Measurements from ENCODE around the gene GNG10. TPM values are rescaled to one million over a fixed set of nuclear protein-coding genes. Genes with fewer than 3 reads are reported as not detected.
"Not testable (repeated sequence)": the region's sequence is repeated elsewhere in the genome, so short reads cannot be mapped to it uniquely, and the experiment has no call there.

The GNG10 gene
- total RNA-seq = 10 to 100 TPM; 24.7 to 31.9 (median 29.4) TPM
- 41.9 TPM for polyA plus RNA-seq
- long read RNA-seq, donor 1, transcript GNG10-201 (3 exons, 1,491 nt) = major isoform, 32 of 32 reads
- long read RNA-seq, donor 1, partial matches to known transcripts = 0 of 32 reads
- long read RNA-seq, donor 1, other reads (novel, unspliced or antisense) = 0 of 32 reads
- long read RNA-seq, donor 2, transcript GNG10-201 (3 exons, 1,491 nt) = major isoform, 12 of 13 reads
- long read RNA-seq, donor 2, partial matches to known transcripts = 0 of 13 reads
- long read RNA-seq, donor 2, other reads (novel, unspliced or antisense) = 1 of 13 reads
- long read RNA-seq, donor 3, transcript GNG10-201 (3 exons, 1,491 nt) = major isoform, 82 of 82 reads
- long read RNA-seq, donor 3, partial matches to known transcripts = 0 of 82 reads
- long read RNA-seq, donor 3, other reads (novel, unspliced or antisense) = 0 of 82 reads
- long read RNA-seq, donor 4, transcript GNG10-201 (3 exons, 1,491 nt) = major isoform, 24 of 24 reads
- long read RNA-seq, donor 4, partial matches to known transcripts = 0 of 24 reads
- long read RNA-seq, donor 4, other reads (novel, unspliced or antisense) = 0 of 24 reads

DNA sequence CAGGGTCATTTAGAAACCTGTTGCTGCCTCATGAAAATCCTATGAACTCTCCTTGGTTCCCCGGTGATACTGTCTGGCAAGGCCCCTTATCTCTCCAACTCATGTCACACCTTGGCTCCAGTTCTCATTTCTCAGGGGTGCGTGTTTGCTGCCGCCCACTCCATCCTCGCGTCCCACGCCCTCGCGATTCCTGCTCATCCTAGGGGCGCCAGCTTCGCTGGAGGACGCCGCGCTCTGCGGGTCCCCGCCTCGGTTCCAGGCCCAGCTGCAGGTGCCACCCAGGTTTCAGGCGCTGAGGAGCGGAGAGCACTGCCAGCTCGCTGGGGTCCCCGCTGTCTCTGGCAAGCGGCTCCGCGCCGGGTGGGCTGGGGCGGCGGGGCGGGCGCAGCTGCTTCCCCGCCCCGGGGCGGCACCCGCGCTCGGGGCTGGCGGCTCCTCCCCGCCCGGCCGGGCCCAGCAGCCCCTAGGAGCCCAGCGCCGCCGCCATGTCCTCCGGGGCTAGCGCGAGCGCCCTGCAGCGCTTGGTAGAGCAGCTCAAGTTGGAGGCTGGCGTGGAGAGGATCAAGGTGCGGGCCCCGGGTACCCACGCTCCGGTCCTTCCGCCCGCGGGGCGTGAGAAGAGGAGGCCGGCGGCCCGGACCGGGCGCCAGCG, at the start of gene GNG10:
TSS of gene GNG10 (plus strand) at position 456 of the 652 bp plus-strand sequence. CDS start at position 486, 30 bp downstream.
- peak within 1 kb of the TSS; percentile 71 for H3K4me3 ChIP-seq (ENCODE audit: low read length)
- no peaks in the 10 kb centered on the region for H3K9me3 ChIP-seq (ENCODE audit: control insufficient read depth, low read length)
- no peaks in the 10 kb centered on the region for H3K27me3 ChIP-seq (ENCODE audit: control insufficient read depth, insufficient read depth)
- ATAC-seq (peak; percentile 96), DNase-seq (peak; percentile 67 to 87 (median 86))
- WGBS = under 1% methylated on average over 61 of the region's 61 CpGs
- H3K4me1 ChIP-seq (ENCODE audit: control insufficient read depth, insufficient read depth, low read length) = peaks cover 2% of the 10 kb centered on the region
- H3K27ac ChIP-seq (ENCODE audit: low read length) = peak within 1 kb of the TSS; percentile 61
- intact Hi-C loops (cut with DNase I) = no loop called here

DNA sequence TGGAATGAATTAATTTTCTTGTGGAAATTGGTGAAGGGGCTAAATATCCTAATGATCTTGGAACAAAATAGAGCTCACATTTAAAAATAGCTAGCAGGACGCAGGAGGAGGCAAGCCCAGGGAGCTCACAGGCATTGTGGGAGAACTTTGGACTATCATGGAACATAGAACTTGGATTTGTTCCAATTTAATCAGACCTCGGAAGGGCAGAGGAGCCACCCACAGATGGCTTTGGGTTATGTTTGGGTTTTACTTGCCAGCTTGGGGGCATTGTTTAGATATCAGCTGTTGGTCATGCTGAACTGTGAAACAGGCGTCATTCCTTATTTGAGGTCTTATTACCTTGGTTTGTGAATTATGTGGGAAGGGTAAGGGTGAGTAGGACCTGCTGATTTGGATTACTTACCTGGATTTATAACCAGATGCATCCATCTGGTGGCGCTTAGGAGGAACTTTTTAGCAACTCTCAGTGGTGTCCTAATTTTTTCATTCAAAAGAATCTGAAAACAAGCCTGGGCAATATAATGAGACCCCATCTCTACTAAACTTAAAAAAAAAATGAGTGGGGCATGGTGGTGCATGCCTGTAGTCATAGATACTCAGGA, 47.9 kb upstream of the GNG10 start:
- DNase-seq (no peak), ATAC-seq (peak; percentile 34 to 59)
- H3K9me3 ChIP-seq (ENCODE audit: control insufficient read depth, low read length) = no peaks in the 10 kb centered on the region
- no peaks in the 10 kb centered on the region for H3K4me1 ChIP-seq (ENCODE audit: control insufficient read depth, insufficient read depth, low read length)
- intact Hi-C loops (cut with DNase I) = no loop called here
- 34% methylated on average over 4 of the region's 4 CpGs for WGBS
- H3K27me3 ChIP-seq (ENCODE audit: control insufficient read depth, insufficient read depth) = no peaks in the 10 kb centered on the region
- no peak overlapping the region for H3K27ac ChIP-seq (ENCODE audit: low read length)
- no peak overlapping the region for H3K4me3 ChIP-seq (ENCODE audit: low read length)

DNA sequence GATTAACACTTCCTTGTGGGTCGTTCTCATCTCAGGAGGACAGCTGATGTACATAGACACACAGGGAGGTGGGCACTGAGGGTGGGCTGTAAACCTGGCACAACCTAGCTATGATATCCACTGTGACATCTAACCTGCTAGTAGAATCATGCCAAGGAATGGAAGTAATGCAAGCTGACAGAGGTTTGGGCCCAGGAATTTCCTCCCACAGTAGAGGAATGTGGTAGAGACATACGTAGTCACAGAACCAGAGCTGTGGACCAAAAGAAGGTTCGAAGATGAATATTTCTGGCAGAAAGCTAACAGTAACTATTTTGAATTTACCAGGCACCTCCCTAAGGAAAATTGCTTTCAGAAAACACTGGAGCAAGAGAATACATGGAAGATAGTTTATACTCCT, 45.5 kb upstream of the GNG10 start:
- WGBS = 46% methylated on average over 3 of the region's 3 CpGs
- Histone ChIP-seq H3K4me3 (ENCODE audit: low read length) (no peak overlapping the region), H3K27ac (ENCODE audit: low read length) (no peak overlapping the region), H3K27me3 (ENCODE audit: control insufficient read depth, insufficient read depth) (no peaks in the 10 kb centered on the region), H3K9me3 (ENCODE audit: control insufficient read depth, low read length) (no peaks in the 10 kb centered on the region), H3K4me1 (ENCODE audit: control insufficient read depth, insufficient read depth, low read length) (no peaks in the 10 kb centered on the region)
- intact Hi-C loops (cut with DNase I) = no loop called here
- ATAC-seq (no peak), DNase-seq (no peak)

DNA sequence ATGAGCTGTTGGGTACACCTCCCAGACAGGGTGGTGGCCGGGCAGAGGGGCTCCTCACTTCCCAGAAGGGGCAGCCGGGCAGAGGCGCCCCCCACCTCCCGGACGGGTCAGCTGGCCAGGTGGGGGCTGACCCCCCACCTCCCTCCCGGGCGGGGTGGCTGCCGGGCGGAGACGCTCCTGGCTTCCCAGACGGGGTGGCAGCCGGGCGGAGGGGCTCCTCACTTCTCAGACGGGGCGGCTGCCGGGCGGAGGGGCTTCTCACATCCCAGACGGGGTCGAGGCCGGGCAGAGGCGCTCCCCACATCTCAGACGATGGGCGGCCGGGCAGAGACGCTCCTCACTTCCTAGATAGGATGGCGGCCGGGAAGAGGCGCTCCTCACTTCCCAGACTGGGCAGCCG, 44.1 kb upstream of the GNG10 start:
- 96% methylated on average over 29 of the region's 29 CpGs for WGBS
- H3K27ac ChIP-seq (ENCODE audit: low read length); H3K4me1 ChIP-seq (ENCODE audit: control insufficient read depth, insufficient read depth, low read length); ATAC-seq; intact Hi-C loops (cut with DNase I); H3K4me3 ChIP-seq (ENCODE audit: low read length); H3K27me3 ChIP-seq (ENCODE audit: control insufficient read depth, insufficient read depth); H3K9me3 ChIP-seq (ENCODE audit: control insufficient read depth, low read length): not testable (repeated sequence)
- DNase-seq = peak in 1 of 3 donors; percentile 67

DNA sequence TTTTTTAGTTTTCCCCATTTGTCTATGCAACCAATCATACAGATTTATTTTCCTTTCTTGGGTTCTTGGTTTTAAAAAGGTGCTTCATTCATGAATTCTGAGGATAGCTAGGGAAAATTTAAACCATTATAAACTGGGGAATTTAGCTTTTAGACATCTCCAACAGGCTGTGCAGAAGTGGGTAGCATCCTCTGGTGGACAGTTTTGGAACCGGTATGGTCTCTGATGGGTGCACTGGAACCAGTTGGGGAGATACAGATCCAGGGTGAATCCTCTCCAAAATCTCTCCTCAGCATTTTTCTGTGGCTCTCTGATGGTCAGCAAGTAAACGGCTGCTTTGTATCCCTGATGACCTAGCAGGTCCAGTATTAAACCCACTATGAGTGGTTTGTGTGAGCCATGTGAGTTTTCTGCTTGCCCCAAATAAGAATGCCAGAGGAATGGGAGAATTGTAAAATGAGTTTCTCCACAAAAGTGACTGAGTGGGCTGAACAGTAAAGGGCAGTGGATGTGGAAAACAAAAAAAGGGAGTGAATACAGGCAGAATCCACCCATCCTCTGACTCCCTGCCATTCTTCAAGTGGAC, 39.4 kb upstream of the GNG10 start:
- Histone ChIP-seq H3K4me1 (ENCODE audit: control insufficient read depth, insufficient read depth, low read length) (no peaks in the 10 kb centered on the region), H3K4me3 (ENCODE audit: low read length) (no peak overlapping the region), H3K9me3 (ENCODE audit: control insufficient read depth, low read length) (no peaks in the 10 kb centered on the region), H3K27me3 (ENCODE audit: control insufficient read depth, insufficient read depth) (no peaks in the 10 kb centered on the region), H3K27ac (ENCODE audit: low read length) (no peak overlapping the region)
- intact Hi-C loops (cut with DNase I) = no loop called here
- DNase-seq = peak in 1 of 3 donors; percentile 16
- ATAC-seq = peak; percentile 77 to 81
- 29% methylated on average over 2 of the region's 2 CpGs for WGBS

DNA sequence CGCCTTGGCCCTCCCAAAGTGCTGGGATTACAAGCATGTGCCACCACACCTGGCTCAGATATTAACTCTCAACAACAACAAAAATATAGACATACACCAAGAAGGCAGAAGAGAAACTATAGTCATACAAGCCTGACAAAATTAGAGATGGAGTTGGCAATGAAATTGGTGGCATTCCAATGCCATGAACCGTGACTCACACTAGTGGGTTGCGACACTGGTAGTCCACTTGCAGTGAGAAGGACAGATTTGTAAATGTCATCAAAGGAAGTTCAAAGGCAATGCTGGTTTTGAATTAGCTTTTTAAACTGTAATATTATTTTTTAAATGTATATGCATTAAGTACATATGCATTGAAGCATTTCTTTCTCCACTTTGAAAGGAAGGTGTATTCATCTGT, 38.8 kb upstream of the GNG10 start:
- ATAC-seq (peak in 1 of 2 donors; percentile 42), DNase-seq (peak in 1 of 3 donors; percentile 43)
- Histone ChIP-seq H3K27me3 (ENCODE audit: control insufficient read depth, insufficient read depth) (no peaks in the 10 kb centered on the region), H3K4me3 (ENCODE audit: low read length) (no peak overlapping the region), H3K27ac (ENCODE audit: low read length) (no peak overlapping the region), H3K4me1 (ENCODE audit: control insufficient read depth, insufficient read depth, low read length) (no peaks in the 10 kb centered on the region), H3K9me3 (ENCODE audit: control insufficient read depth, low read length) (no peaks in the 10 kb centered on the region)
- 71% methylated on average over 3 of the region's 3 CpGs for WGBS
- intact Hi-C loops (cut with DNase I) = no loop called here

DNA sequence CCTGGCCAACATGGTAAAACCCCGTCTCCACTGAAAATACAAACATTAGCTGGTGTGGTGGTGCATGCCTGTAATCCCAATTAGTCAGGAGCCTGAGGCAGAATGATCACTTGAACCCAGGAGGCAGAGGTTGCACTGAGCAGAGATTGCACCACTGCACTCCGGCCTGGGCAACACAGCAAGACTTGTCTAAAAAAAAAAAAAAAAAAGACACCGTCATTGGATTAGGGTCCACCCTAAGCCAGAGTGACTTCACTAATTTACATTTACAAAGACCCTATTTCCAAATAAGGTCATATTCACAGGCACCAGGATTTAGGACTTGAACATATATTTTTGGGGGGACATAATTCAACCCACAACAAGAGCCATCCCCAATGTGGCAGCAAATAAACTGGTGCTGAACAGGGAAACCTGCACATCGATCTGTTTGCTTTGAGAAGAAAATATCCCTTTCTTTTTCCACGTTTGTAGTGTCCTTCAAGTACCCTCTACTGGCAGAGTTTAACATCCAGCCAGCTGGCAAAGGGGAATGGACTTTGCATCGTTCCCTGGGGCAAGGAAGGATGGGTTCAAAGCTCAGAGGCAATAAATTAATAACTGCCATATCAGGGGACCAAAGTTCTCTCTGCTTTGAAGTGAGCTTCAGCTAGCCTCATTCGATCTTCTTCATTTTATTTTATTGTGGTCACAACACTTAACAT, 34.0 kb upstream of the GNG10 start:
- Histone ChIP-seq H3K4me3 (ENCODE audit: low read length) (no peak overlapping the region), H3K9me3 (ENCODE audit: control insufficient read depth, low read length) (no peaks in the 10 kb centered on the region), H3K27ac (ENCODE audit: low read length) (no peak overlapping the region), H3K4me1 (ENCODE audit: control insufficient read depth, insufficient read depth, low read length) (no peaks in the 10 kb centered on the region), H3K27me3 (ENCODE audit: control insufficient read depth, insufficient read depth) (no peaks in the 10 kb centered on the region)
- ATAC-seq = no peak
- whole genome bisulfite sequencing = 64% methylated on average over 7 of the region's 7 CpGs
- no peak for DNase-seq
- intact Hi-C loops (cut with DNase I) = loop anchor here in 1 of 4 donors (5.0 kb wide), 1 partner anchor 145 kb away; the partner anchor contains the start of gene ECPAS

DNA sequence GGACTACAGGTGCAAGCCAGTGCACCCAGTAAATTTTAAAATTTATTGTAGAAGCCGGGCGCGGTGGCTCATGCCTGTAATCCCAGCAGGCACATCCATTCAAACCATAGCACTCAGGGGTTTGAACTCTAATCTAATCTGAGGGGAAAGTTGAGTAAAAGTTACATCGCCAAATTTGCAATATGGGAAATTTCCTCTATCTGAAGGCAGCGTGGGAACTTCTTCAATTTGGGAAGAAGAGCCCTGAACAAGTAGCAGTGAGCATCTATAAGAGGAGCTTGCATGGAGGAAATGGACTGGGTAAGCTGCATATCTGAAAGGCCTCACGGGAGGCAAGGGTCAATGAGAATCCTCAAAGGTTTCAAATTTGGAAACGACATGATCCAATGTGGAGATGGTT, 33.0 kb upstream of the GNG10 start:
- intact Hi-C loops (cut with DNase I) = loop anchor here in 1 of 4 donors (5.0 kb wide), 1 partner anchor 146 kb away; the partner anchor contains the start of gene ECPAS
- H3K4me1 ChIP-seq (ENCODE audit: control insufficient read depth, insufficient read depth, low read length) = peaks cover under 1% of the 10 kb centered on the region
- DNase-seq (no peak), ATAC-seq (no peak)
- no peak overlapping the region for H3K4me3 ChIP-seq (ENCODE audit: low read length)
- no peak overlapping the region for H3K27ac ChIP-seq (ENCODE audit: low read length)
- whole genome bisulfite sequencing = 78% methylated on average over 7 of the region's 7 CpGs
- H3K27me3 ChIP-seq (ENCODE audit: control insufficient read depth, insufficient read depth) = no peaks in the 10 kb centered on the region
- no peaks in the 10 kb centered on the region for H3K9me3 ChIP-seq (ENCODE audit: control insufficient read depth, low read length)

DNA sequence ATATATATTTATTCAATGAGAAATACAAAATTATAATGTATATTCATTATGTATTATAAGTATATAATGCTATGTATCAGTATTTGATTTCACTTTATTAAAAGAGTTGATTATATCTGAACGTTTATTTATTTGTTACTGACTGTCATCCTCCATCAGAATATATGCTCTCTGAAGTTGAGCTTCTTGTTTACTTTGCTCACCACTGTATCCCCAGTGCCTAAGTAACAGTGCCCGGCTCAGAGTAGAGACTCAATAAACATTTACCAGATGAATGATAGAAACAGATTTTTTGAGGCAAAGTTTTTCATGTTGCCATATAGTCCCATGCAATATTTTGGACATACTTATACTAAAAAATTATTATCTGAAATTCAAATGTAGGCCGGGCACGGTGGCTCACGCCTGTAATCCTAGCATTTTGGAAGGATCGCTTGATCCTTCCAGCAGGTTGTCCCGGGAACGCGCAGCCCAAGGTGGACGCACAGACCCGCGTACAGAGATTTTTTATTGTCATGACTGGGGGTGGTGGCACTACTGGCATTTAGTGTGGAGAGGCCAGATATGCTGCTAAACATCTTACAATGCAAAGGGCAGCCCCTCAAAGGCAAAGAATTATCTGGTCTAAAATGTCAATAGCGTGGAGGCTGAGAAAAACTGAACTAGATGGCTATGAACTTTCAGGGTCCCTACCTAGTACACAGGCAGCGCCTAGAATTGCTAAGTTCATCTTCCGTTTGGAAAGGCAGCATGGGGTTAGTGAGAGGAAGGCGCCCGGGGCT, 31.0 kb upstream of the GNG10 start:
- intact Hi-C loops (cut with DNase I) = no loop called here
- WGBS = 10% methylated on average over 17 of the region's 17 CpGs

DNA sequence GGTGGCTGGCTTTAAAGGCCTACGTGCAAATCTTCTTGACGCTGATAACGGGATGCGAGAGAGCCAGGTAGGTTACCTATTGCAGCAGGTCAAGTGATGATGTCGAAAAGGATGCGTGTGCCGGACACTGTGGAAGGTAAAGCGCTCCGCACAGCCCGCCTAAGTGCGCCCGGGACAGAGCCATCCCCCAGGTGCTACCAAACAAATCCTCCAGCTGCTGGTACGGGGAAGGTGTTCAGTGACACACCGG, 30.5 kb upstream of the GNG10 start:
- Histone ChIP-seq H3K27ac (ENCODE audit: low read length) (peak overlapping the region; percentile 22), H3K9me3 (ENCODE audit: control insufficient read depth, low read length) (no peaks in the 10 kb centered on the region), H3K4me3 (ENCODE audit: low read length) (peak overlapping the region; percentile 79), H3K27me3 (ENCODE audit: control insufficient read depth, insufficient read depth) (no peaks in the 10 kb centered on the region), H3K4me1 (ENCODE audit: control insufficient read depth, insufficient read depth, low read length) (peaks cover 4% of the 10 kb centered on the region)
- intact Hi-C loops (cut with DNase I) = no loop called here
- ATAC-seq (no peak), DNase-seq (no peak)
- under 1% methylated on average over 14 of the region's 14 CpGs for WGBS

More for the DNA sequence above, 31.0 kb upstream of the GNG10 start:
- ATAC-seq (peak; percentile 31 to 47), DNase-seq (no peak)
- Histone ChIP-seq H3K4me1 (ENCODE audit: control insufficient read depth, insufficient read depth, low read length) (peaks cover 4% of the 10 kb centered on the region), H3K27me3 (ENCODE audit: control insufficient read depth, insufficient read depth) (no peaks in the 10 kb centered on the region), H3K27ac (ENCODE audit: low read length) (peak overlapping the region; percentile 22), H3K9me3 (ENCODE audit: control insufficient read depth, low read length) (no peaks in the 10 kb centered on the region), H3K4me3 (ENCODE audit: low read length) (peak overlapping the region; percentile 79)

Data from right cardiac atrium (tissue), 5 donors.